Gastroesophageal sphincter (tissue), 4 donors: Measurements from ENCODE around the gene ALG1. TPM values are rescaled to one million over a fixed set of nuclear protein-coding genes. Genes with fewer than 3 reads are reported as not detected.

Source experiments
- ATAC-seq: fragments of 150-250 bp; one replicate; pipeline ENCODE4 v1.9.1; 2016; ENCODE audit warnings: mild to moderate bottlenecking, moderate library complexity
- H3K27ac ChIP-seq, 4 donors: fragments of 200-600 bp; sonication (generic) in 3 of 4; 1 replicate in 3 of 4; 2 replicates in 1 of 4; pipeline ENCODE4 v1.5.1; 2016 to 2019
- H3K27me3 ChIP-seq: fragments of 200-600 bp; sonication (generic); one replicate; pipeline ENCODE4 v1.5.1; 2019
- H3K36me3 ChIP-seq, 2 donors: fragments of 200-600 bp; sonication (generic); one replicate each; pipeline ENCODE4 v1.5.1; 2019; ENCODE audit warnings: control low read depth in 1 of 2
- H3K4me1 ChIP-seq, 3 donors: fragments of 200-600 bp; sonication (generic); 1 replicate in 2 of 3; 2 replicates in 1 of 3; pipeline ENCODE4 v1.5.1; 2016 to 2019; ENCODE audit warnings: control low read depth in 2 of 3
- H3K4me3 ChIP-seq, 2 donors: fragments of 200-600 bp; sonication (generic); one replicate each; pipeline ENCODE4 v1.5.1; 2019; ENCODE audit warnings: mild to moderate bottlenecking in 1 of 2, moderate library complexity in 1 of 2
- H3K9me3 ChIP-seq, 3 donors: fragments of 200-600 bp; sonication (generic); one replicate each; pipeline ENCODE4 v1.5.1; 2017 to 2019; ENCODE audit warnings: control low read depth in 2 of 3
- EP300 ChIP-seq: sonication (generic); formaldehyde crosslinking; IDR thresholded peaks from one replicate; pipeline ENCODE4 v1.6.1; 2017; ENCODE audit warnings: antibody characterized with exemption, mild to moderate bottlenecking
- POLR2A ChIP-seq, 2 donors: fragments of 450-650 bp; IDR thresholded peaks; one replicate each; pipeline ENCODE4 v1.6.1; 2017; ENCODE audit warnings: antibody characterized with exemption in 2 of 2, mild to moderate bottlenecking in 2 of 2, moderate library complexity in 1 of 2
- POLR2AphosphoS5 ChIP-seq: sonication (generic); formaldehyde crosslinking; IDR thresholded peaks from one replicate; pipeline ENCODE4 v1.6.1; 2017; ENCODE audit warnings: antibody characterized with exemption
- WGBS, 2 donors: methylation state at CpG; one replicate each; pipeline ENCODE4 v1.1.5; 2018; ENCODE audit warnings: low coverage in 1 of 2; 5-methylcytosine and 5-hydroxymethylcytosine counted together
- total RNA-seq, 4 donors: library from RNA; depleted of rRNA; stranded (reverse); fragments of >200 nt; gene quantifications; one replicate each; pipeline ENCODE4 v1.1.0, GENCODE V29; 2016
- TF ChIP-seq, protein P1 (sequence below), 4 experiments: fragments of 200-600 bp in 2 of 4; fragments of 450-650 bp in 2 of 4; sonication (generic) in 1 of 4; IDR thresholded peaks; one replicate each; pipeline ENCODE4 v1.5.1; 2017 to 2019; ENCODE audit warnings: antibody characterized with exemption in 4 of 4, mild to moderate bottlenecking in 2 of 4, moderate library complexity in 2 of 4

ALG1 gene
- total RNA-seq, 4 donors from 2014 or later, result 6.4 to 16.8 (median 12.9) TPM

DNA sequence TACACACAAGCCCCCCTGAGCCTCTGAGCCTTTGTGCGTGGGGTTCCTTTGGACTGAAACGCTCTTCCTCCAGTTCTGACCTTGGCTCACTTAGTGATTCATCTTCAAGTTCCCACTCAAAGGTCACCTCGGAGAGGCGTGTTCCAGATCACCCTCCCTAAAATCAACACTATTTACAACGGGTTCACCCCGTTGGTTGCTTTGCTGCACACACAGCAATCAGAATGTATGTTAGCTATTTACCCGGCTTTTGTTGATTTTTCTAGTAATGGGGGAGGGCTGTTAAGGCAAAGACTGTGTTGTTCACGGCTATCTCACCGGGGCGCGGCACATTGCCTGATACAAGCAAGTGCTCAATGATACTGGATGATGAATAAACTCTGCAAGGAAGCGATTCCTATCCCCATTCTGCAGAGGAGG is 38.9 kb upstream of the ALG1 start:
- Histone ChIP-seq H3K4me1 (peaks cover 2 to 26% (median 7%) of the 10 kb centered on the region in 3 donors), H3K27me3 (no peaks in the 10 kb centered on the region), H3K27ac (peak overlapping the region in 2 of 4 donors; percentile 76 to 81), H3K36me3 (peaks cover 0 to 37% of the 10 kb centered on the region in 2 donors), H3K9me3 (no peaks in the 10 kb centered on the region), H3K4me3 (peak overlapping the region; percentile 50 to 98)
- TF ChIP-seq POLR2A (IDR thresholded peaks at IDR 0.05), result no peak
- TF ChIP-seq, protein P1, sequence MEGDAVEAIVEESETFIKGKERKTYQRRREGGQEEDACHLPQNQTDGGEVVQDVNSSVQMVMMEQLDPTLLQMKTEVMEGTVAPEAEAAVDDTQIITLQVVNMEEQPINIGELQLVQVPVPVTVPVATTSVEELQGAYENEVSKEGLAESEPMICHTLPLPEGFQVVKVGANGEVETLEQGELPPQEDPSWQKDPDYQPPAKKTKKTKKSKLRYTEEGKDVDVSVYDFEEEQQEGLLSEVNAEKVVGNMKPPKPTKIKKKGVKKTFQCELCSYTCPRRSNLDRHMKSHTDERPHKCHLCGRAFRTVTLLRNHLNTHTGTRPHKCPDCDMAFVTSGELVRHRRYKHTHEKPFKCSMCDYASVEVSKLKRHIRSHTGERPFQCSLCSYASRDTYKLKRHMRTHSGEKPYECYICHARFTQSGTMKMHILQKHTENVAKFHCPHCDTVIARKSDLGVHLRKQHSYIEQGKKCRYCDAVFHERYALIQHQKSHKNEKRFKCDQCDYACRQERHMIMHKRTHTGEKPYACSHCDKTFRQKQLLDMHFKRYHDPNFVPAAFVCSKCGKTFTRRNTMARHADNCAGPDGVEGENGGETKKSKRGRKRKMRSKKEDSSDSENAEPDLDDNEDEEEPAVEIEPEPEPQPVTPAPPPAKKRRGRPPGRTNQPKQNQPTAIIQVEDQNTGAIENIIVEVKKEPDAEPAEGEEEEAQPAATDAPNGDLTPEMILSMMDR (IDR thresholded peaks at IDR 0.05), result no peak
- TF ChIP-seq POLR2AphosphoS5, result no peak
- no peak for TF ChIP-seq EP300
- ATAC-seq, result no peak
- WGBS, 2 donors, result 33 to 68% methylated on average over 4 to 7 of the region's 12 CpGs

DNA sequence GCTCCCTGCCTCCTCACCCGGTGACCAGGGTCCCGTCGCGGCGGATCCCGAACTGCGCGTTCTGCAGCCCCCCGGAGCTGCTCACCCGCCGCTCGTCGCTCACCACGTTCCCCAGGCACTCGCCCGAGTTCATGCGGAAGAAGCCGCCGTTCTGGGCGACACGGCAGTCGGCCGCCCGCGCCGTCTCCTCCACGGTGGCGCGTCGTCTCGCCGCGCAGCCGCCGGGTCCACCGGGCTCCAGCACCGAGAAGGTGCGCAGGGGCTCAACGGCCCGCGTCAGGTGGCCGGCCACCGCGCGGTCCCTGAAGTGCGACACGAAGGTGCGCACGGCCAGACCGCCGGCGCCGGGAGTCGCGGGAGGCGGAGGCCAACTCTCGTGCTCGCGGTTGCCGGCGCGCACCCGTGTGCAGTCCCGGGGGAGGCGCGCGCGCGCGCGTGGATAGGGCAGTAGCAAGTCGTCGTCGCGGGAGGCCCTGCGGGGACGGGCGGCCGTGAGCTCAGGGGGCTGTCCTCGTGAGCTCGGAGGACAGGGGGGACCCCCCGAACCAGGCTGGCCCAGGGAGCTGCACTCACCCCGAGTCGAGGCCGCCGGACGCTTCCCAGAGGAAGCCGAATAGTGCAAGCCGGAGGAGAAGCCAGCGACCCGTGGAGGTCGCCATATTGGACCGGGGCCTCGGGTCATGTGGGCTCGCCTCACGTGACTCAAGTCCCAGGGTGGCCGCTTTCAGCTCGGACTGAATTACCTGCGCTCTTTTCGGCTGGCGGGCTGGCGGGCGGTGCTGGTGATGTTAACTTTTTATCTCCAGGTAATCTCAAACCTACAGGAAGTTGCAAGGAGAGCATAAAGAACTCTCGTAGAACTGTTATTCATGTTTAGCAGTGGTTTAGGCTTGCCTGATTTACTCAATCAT is 38.1 kb upstream of the ALG1 start, which contains the start of gene NAGPA:
Gene NAGPA (minus strand): TSS at position 680 of the 911 bp plus-strand sequence. CDS start 21 bp downstream, at position 659.
- TF ChIP-seq POLR2AphosphoS5 (peak; percentile 73), EP300 (no peak), POLR2A (IDR thresholded peaks at IDR 0.05) (peak; percentile 28 to 36)
- TF ChIP-seq, protein P1 (IDR thresholded peaks at IDR 0.05), result peak in 1 of 4 experiments; percentile 4
- Histone ChIP-seq H3K4me1 (peaks cover 2 to 26% (median 7%) of the 10 kb centered on the region in 3 donors), H3K27me3 (no peaks in the 10 kb centered on the region), H3K4me3 (peak within 1 kb of the TSS; percentile 50 to 98), H3K27ac (peak within 1 kb of the TSS; percentile 36 to 81 (median 73)), H3K36me3 (peaks cover 0 to 30% of the 10 kb centered on the region in 2 donors), H3K9me3 (no peaks in the 10 kb centered on the region)
- ATAC-seq, result peak; percentile 93
- 0 to 2% methylated on average over 6 to 8 of the region's 104 CpGs for WGBS, 2 donors

GRCh38 chr16:5034167-5034523 is 37.5 kb upstream of the ALG1 start:
- WGBS, 2 donors, result 7 to 13% methylated on average over 2 of the region's 2 CpGs
- Histone ChIP-seq H3K27me3 (no peaks in the 10 kb centered on the region), H3K4me1 (peaks cover 2 to 26% (median 7%) of the 10 kb centered on the region in 3 donors), H3K36me3 (peaks cover 0 to 23% of the 10 kb centered on the region in 2 donors), H3K27ac (peak overlapping the region; percentile 36 to 81 (median 73)), H3K4me3 (peak overlapping the region; percentile 50 to 98), H3K9me3 (no peaks in the 10 kb centered on the region)
- TF ChIP-seq POLR2A (IDR thresholded peaks at IDR 0.05) (no peak), EP300 (no peak), POLR2AphosphoS5 (no peak)
- TF ChIP-seq, protein P1 (IDR thresholded peaks at IDR 0.05), result no peak
- no peak for ATAC-seq

DNA sequence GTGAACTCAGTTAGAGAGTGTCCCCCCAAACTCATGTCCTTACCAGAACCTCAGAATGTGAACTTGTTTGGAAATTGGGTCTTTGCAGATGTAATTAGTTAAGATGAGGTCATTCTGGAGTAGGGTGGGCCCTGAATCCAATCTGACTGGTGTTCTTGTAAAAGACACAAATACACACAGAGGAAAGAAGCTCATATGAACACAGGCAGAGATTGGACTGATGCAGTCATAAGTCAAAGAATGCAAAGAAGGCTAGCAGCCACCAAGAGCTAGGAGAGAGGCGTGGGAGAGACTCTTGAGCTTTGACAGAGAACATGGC is 35.8 kb upstream of the ALG1 start:
- TF ChIP-seq POLR2AphosphoS5 (no peak), POLR2A (IDR thresholded peaks at IDR 0.05) (no peak), EP300 (no peak)
- TF ChIP-seq, protein P1 (IDR thresholded peaks at IDR 0.05), result no peak
- whole genome bisulfite sequencing, 2 donors, result 50% methylated on average over 1 of the region's 1 CpG
- H3K4me3 ChIP-seq, result no peak overlapping the region
- H3K27ac ChIP-seq, result no peak overlapping the region
- H3K4me1 ChIP-seq, result peaks cover 2 to 26% (median 7%) of the 10 kb centered on the region in 3 donors
- no peaks in the 10 kb centered on the region for H3K9me3 ChIP-seq
- H3K36me3 ChIP-seq, result peaks cover 0 to 6% of the 10 kb centered on the region in 2 donors
- no peak for ATAC-seq
- H3K27me3 ChIP-seq, result no peaks in the 10 kb centered on the region
